HG03565 (cell line): Measurements from ENCODE around the gene USP31.

ENCODE experiments used
- ATAC-seq: cut with Tn5 transposase; IDR thresholded peaks from one replicate; pipeline ENCODE4 v1.9.1; 2021; ENCODE audit warnings: mild to moderate bottlenecking, moderate library complexity; ENCODE audit not compliant: unreplicated experiment

USP31 gene

DNA sequence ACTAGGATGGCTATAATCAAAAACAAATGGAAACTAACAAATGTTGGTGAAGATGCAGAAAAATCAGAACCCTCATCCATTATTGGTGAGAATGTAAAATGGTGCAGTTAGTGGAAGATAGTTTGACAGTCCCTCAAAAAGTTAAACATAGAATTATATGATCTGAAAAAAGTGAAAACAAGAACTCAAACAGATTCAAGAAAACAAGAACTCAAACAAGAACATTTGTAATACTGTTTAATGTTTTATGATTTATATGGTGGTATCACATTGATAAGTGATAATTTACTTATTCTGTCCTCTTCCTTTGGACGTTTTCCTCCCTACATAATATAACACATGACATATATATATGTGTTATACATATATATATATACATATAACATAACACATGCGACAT lies 12.0 kb downstream of the USP31 start:
- ATAC-seq = no peak

DNA sequence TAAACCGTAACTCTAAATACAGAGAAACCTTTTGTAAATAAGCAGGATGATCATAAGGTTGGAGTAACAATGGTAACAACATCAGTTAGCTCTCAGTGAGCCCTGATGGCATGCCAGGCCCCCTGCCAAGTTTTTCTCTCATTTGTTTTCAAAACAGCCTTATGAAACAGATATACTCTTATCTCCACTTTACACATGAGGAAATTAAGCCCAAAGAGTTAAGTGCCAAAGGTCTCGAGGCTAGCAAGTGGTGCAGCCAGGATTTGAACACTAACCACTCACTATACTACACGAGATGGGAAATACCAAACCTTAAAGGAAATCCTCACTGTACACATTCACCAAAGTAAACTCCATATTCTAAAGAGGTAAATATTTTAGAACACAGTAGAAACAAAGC lies 15.0 kb downstream of the USP31 start:
- no peak for ATAC-seq

DNA sequence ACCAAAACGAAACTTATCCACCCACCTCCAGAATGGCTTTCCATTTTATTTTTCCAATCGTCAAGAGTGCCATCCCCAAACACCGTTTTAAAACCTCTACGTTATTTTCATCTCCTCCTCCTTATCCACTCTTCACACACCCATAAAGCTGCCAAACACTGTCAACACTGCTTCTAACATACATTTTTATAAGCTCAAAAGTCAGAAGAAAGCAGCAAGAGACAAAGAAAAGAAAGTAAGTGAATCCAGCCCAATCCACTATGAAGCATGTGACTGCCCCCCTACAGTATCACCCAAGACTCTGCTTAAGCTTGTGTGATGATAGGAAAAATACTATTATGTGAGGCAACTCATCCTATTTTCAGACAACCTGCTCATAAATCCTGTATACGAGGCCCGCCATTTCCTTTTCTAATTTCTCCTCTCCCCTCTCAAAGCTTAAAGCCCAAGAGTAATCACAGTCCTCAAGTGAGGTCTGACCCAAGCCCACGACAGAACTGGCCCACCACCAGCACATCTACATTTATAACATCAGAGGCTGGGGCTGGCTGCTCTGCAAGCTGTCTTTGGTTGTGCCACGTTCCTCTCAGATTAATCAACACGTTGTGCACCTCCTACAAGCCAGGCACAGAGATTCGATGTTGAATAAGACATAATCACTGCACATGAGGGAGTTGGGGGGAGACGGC lies 16.3 kb downstream of the USP31 start:
- ATAC-seq = no peak

DNA sequence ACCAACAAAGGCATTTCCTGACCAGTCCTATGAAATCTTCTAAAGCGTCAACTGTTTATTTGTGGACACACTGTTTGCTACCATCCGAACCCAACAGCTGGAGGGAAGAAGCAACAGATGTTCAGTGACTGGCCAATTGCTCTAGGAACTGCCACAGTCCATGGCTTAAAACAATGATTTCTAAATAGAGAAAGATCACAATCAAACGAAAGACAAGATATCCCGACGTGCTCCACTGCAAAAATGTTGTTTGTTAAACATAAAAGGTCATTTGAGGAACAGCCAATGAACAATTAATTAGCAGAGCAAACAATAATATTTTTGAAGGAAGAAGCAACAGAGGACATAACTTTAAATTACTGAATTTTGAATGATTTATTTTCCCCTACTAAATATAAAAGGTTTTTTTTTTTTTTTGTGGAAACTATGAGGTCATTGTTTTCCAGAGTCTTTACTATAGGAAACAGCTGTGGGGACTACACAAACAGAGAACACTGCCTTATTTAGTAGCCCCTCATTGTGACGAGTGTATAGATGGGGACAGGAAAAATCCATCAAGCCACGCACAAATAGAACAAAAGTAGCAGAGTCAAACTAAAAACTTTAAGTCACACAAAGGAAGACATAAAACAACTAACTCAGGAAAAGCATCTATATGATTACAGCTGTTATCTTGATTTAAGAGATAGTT lies 17.2 kb downstream of the USP31 start:
- no peak for ATAC-seq

DNA sequence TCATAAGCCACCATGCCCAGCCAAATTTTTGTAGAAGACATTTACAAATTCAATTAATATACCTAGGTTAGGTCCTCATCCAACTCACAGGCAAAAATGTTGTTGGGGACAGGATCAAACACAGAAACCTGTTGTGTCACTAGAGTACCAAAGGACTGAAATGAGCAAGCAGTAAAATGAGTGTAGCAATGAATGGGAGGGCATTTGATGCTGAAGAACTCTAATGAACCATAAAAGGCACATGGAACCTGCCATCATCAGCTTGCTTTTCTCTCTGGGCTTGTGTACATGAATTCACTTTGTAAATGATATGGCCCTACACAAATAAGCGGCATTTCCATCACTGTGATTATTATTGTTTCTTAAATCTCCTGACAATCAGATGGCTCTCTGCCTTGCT lies 17.8 kb downstream of the USP31 start:
- ATAC-seq = no peak

DNA sequence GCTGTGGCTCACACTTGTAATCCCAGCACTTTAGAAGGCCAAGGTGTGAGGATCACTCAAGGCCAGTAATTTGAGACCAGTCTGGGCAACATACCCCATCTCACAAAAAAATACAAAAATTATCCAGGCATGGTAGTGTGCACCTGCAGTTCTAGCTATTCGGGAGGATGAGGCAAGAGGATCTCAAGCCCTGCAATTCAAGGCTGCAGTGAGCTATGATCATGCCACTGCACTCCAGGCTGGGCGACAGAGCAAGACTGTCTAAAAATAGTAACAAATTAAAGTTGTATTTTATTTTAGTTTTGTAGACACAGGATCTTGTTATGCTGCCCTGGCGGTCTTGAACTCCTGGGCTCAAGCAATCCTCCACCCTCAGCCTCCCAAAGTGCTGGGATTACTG lies 18.2 kb downstream of the USP31 start:
- no peak for ATAC-seq

DNA sequence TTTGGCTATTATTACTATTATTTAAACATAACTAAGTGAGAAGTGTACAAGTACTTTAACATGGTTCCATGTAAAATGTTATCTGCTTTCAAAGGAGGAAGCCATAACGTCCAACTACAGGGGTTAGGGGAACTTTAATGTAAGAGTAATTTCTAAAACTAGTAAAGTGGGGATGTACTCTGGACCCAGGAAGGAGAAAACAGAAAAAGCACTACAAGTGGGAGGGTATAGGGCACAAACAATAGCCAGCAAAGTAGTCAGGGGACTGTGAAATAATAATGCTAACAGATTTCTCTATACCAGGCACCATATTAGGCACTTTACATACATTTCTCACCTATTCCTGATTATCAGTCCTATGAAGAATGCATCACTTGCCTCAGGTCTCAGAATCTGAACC lies 19.6 kb downstream of the USP31 start:
- ATAC-seq = no peak

DNA sequence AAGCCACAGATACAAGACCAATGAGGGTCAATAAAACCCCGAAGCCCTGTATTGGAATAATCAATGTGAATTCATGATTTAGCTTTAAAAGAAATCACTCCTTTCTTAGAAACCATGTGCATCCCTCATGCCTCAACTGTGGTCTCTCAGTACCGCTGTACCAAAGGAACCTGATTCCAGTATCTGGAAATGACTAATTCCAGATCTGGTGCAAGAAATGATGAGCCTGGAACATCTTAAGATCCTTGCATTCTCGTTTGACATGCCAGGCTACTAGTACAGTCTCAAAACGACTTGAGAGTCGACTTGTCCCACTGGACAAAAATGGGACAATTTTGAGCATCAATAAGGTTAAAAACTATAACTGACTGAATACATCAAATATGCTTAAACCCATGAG lies 21.2 kb downstream of the USP31 start:
- no peak for ATAC-seq

DNA sequence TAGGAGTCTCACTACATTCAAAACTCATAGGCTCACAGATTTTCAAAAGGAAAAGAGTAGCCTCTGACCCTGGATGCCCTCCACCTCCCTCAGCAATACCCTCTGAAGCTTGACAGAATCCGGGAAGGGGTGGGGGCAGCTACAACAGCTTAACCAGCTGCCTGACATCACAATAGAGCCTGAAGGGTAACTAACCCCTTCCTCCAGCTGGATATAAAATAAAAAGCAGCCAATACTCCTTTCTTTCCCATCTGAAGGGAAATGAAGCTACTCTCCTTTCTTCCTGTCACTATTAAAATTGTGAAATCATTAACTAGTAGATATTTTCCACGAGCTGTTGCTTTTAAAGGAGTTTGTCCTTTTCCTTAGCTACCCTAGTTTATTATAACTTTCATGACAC lies 24.0 kb downstream of the USP31 start:
- no peak for ATAC-seq

DNA sequence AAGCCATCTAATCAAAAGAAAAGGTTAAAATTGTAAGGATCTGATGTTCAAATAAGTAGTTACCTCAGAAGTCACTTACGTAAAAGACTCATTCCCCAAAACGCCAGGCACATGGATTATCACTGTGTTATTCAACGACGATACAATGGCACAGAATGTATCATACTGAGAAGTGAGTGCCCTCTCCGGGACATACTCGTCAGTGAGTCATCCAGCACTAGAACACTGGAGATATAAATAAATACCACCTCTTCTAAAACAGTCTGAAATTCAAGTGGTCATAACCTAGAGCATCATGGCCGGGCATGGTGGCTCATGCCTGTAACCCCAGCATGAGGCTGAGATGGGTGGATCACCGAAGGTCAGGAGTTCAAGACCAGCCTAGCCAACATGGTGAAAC lies 24.9 kb downstream of the USP31 start:
- no peak for ATAC-seq

DNA sequence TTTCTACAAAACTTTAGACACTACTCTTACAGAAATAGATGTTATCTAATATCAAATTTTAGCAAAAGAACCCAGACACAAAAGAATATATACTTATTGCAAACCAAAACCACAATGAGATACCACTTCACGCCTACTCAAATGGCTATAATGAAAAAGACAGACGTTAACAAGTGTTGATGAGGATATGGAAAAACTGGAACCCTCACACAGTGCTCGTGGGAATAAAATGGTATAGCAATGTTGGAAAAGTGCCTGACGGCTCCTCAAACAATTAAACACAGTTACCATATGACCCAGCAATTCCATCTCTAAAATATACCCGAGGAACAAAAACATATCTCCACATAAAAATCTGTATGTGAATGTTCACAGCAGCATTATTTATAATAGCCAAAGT lies 27.1 kb downstream of the USP31 start:
- ATAC-seq = no peak

DNA sequence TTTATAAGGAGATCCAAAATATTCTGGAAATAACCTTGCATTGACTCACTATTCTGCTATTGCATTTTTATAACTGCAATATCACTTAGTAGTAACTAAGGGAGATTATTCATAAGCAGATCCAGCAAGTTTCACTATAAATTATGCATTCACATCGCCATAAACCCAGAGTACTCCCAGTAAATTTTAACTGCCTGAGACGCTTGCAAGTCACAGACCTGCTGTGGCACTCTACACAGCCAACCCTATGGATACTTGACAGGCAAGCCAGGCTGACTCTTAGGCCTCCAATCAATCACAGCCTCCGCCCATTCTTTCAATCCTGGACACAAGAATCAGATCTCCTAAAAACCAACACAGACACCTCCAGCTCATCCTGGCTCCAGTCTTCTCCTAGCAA lies 28.2 kb downstream of the USP31 start:
- ATAC-seq = no peak

DNA sequence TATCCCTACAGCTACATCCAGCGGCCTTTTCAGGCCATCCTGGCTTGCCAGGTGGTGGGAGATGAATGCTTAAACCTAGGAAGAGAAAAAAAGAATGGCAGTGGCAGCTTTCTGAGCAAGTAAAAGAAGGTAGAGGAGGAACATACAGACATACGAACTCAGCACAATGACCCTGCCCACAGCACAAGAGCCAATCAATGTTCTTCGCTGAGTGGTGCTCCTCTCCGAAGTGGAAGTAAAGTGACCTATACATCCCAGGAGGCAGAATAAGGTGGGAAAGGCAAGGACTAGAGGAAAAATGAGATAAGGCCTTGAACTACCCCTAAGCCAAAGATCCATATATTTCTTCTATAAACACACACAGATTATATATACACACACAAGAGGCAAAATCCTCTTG lies 28.7 kb downstream of the USP31 start:
- no peak for ATAC-seq

DNA sequence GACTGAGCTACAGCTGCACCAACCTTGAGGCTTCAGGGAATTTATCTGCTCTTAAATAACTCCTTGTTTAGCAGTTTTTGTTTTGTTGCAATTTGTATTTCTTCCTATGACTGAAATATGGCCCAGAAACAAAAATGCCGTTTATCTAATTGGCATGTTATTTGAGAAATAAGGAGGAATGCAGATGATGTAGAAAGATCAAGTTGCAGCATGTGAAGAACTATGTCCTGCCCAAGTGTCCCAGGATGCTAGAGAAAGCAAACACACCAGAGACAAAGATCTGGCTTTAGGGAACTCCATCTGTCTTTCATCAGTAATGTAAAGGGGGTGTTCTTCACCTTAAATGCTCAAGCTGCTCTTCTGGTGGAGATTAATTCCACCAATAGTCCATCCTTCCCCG lies 29.7 kb downstream of the USP31 start:
- no peak for ATAC-seq

DNA sequence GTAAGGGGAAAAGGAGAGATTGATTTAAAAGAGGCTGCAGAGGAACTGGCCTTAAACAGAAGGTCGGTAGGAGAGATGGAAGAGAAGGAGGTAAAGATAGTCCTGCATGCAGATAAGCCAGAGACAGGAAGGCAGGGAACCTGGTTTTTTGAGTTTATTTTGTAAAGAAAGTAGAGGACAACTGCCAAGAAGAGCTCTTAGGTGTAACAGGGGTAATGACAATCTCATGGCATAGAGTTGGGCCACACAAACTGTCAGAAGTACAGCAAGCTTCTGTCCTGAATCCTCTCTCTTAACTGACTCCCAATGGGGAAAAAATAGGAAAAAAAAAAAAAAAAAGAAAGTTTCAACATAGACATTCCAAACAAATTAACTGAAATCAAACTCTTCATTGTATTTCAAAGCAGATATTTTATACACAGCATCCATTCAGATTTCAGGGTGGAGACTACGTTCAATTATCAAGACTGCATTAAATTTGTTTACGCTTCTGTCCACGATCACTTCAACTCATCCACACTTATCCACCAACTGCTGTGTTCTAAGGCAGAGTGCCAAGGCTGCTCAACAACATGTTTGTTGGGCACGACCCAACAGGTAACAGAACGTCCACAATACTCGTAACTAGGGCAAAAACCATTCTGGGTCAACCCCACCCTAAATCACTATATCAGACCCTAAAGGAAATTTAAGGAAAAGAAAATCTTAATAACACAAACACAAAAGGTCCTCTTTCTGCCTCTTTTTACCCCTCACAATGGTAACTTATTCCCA lies 34.9 kb downstream of the USP31 start:
- ATAC-seq = no peak

DNA sequence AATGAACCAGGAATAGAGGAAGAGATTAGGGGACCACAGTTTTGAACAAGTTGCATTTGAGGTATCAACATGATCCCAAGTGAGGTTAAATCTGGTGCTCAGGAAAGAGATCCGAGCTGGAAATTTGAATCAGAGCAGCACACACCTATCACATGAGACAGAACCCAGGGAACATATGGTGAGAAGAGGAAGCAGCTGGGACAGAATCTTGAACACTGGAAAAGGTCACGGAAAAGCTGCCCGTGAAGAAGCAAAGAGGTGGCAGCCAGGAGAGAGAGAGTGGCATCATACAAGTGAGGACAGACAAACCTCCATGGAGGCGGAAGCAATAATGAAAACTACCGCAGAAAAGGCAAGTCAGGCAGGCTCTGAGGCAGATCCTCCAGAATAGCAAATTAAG lies 36.1 kb downstream of the USP31 start:
- ATAC-seq = no peak

DNA sequence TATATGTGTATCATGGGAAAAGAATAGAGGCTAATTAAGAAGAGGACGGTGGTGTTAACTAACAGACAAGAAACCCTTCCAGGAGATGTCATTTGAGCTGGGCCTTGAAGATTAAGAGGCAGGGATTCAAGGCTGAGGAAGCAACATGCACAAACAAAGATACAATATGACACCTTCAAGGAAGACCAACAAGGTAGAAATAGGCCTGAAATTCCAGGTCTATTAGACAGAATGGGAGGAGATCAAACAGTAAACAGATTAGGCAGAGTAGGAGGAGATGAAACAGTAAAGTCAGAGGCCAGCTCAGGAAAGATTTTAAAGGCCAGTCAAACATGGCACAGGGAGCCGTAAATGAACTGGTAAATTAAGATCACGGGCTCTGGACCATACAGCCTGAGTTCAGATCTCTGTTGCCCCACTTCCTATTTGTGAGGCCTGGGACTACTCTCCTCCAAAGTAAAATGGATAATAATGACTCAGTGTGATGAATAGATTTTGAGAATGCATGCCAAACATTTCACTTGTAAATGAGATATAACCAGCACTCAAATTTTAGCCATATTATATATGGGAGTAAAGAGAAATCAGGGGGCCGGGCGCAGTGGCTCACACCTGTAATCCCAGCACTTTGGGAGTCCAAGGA lies 38.9 kb downstream of the USP31 start:
- no peak for ATAC-seq

DNA sequence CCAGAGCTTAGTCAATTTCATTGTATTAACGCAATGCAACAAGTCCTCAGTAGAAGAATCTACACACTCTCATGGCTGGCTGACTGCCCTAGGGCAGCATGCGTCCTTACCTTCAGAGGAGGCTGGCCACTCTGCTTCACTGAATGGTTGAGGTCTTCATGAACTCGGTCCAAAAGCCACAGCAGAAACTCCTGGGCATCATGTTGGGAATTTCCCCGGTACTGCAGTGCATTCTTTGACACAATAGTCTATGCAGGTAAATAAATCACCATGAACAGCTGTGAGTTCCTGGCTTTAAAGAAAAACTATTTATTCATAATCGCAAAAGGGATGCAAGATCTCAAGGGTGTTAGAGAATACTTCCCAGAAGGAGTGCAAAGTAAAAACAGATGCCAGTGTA lies 41.3 kb downstream of the USP31 start:
- no peak for ATAC-seq

DNA sequence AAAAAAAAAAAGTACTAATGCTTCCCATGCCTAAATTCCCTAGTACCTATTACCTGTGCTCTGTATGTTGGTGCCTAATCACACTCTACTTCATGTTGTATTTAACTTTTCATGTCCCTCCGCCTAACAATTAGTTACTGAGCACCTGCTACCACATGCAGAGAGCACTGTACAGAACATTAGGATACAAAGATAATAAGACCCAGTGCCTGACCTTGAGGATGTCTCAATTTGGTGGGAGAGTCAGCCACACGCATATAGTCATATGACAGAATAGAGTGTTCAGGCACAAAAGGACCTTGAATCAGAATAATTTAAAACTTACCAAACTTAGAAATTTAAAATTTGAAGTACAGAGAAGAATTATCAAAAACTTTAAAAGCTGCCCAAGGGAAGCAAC lies 42.1 kb downstream of the USP31 start:
- ATAC-seq = no peak

DNA sequence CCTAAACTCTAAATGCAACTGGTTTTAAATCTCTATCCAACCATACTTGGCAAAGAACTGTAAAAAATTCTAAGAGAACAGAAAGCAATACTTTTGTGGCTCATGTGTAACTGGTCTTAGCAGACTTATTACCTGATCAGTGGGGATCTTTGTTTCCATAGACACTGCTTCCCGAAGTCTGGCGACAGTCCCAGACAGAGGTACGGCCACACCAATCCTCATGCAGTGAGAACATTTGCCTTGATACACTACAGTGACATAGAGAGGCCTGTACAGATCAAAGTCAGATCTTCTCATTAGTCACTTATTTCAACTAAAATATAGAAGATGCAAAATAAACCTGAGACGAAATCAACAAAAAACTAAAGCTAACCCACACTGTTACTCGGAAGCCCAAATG lies 43.9 kb downstream of the USP31 start:
- no peak for ATAC-seq

DNA sequence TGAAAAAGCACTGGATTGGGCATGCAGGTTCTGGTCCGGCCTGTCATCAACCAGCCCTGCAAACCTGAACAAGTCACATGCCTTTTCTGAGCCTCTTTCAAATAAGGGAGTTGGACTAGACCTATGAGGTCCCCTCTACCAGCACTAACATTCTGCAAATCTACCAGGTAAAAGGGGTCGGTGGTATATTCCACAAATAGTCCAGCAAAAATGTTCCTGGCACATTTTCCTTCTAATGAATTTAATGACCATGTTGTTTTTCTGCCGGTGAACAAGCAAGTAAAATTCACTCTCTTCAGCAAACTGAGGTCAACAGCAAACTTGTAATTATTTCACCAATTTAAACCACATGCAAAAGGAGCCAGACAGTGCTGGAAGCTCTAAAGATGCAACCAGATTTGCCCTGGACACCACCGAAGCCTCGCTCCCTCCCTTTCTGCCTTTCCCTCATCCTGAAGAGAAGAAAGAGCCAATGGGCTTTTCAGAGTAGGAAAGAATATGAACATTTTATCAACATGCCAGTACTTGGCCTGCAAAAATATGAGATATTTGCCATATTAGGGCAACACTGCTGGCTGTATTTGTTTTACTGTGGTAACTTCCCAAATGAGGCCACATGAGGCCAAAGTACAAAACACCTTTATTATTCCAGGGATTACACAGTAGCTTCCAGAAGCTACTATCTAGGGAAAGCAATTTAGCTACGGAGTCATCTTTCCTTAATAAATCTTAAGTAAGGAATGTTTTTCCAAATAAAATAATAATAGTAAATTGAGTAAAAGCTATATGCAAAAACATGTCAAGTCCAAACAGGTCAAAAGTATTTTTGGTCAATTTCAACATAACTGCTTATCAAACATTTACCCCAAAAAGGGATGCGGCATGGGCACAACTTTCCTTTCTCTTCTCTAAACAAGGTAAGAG lies 45.0 kb downstream of the USP31 start:
- ATAC-seq = no peak
